Endothelial cell of umbilical vein (primary cell): ENCODE measurements around the gene HMHB1. TPM values are rescaled to one million over a fixed set of nuclear protein-coding genes. Genes with fewer than 3 reads are reported as not detected.
A peak's percentile ranks its signal among the peaks of the same experiment; 100 is the strongest.

Experiments used
- BruUV-seq: library from RNA; stranded (reverse); fragments of 400-500 nt; replicated peaks from 2 replicates; lab custom pipeline; 2021; lab: Mats Ljungman, UMichigan
- CTCF ChIA-PET: fragments of 300-600, 350-600 bp; sonication (Branson Sonifier 250); formaldehyde crosslinking; loops from one replicate; lab custom pipeline; 2021; ENCODE audit warnings: antibody characterized with exemption, inconsistent platforms; lab: Charles Lee
- POLR2A ChIA-PET: fragments of 300-600, 350-600 bp; sonication (Branson Sonifier 250); formaldehyde crosslinking; loops from one replicate; lab custom pipeline; 2021; ENCODE audit warnings: antibody characterized with exemption, inconsistent platforms; lab: Charles Lee
- DNase-seq: peaks from one replicate; pipeline ENCODE4 v3.0.0-alpha.2; 2011; ENCODE audit warnings: low read depth, low spot score
- FAIRE-seq: peaks from 2 replicates; lab custom pipeline; 2011; peaks lifted over from hg19 to GRCh38; lab: Jason Lieb, UNC
- H2AFZ ChIP-seq: 2 replicates; pipeline ENCODE4 v1.6.0; 2012; ENCODE audit warnings: low read depth, low read length, control low read depth, inconsistent platforms
- H3K27ac ChIP-seq: 2 replicates; pipeline ENCODE4 v1.5.1; 2011; ENCODE audit warnings: low read depth, mild to moderate bottlenecking, control low read depth, low read length, moderate library complexity; ENCODE audit not compliant: insufficient read depth
- H3K27me3 ChIP-seq, 2 experiments: 2 replicates each; pipeline versions ENCODE4 v1.6.0 to v1.6.1; 2011; ENCODE audit warnings: low read length in 2 of 2, mixed read lengths in 1 of 2; ENCODE audit not compliant: control insufficient read depth in 2 of 2, insufficient read depth in 2 of 2
- H3K36me3 ChIP-seq, 2 experiments: 2 replicates in 1 of 2; 3 replicates in 1 of 2; pipeline ENCODE4 v1.5.1; 2011; ENCODE audit warnings: low read length in 2 of 2, mild to moderate bottlenecking in 1 of 2, moderate library complexity in 1 of 2; ENCODE audit not compliant: control insufficient read depth in 2 of 2, insufficient read depth in 2 of 2; ENCODE audit errors: extremely low read depth in 1 of 2
- H3K4me1 ChIP-seq: 3 replicates; pipeline ENCODE4 v1.5.1; 2011; ENCODE audit warnings: mild to moderate bottlenecking, low read length; ENCODE audit not compliant: control insufficient read depth, insufficient read depth; ENCODE audit errors: extremely low read depth
- H3K4me2 ChIP-seq: 2 replicates; pipeline ENCODE4 v1.6.1; 2011; ENCODE audit warnings: low read length, control low read depth, mixed read lengths; ENCODE audit not compliant: insufficient read depth
- H3K4me3 ChIP-seq, 3 experiments: fragments of 200-600 bp in 1 of 3; sonication (generic), shearing (Covaris generic) in 1 of 3; replicated peaks in 1 of 3; 2 replicates each; pipeline ENCODE4 v1.5.1; 2011 to 2016; ENCODE audit warnings: control low read depth in 3 of 3, low read length in 3 of 3, mild to moderate bottlenecking in 2 of 3, inconsistent platforms in 1 of 3, low read depth in 1 of 3, moderate library complexity in 1 of 3; ENCODE audit not compliant: insufficient read depth in 1 of 3
- H3K79me2 ChIP-seq: 2 replicates; pipeline ENCODE4 v1.6.0; 2012; ENCODE audit warnings: low read length, inconsistent platforms; ENCODE audit not compliant: control insufficient read depth, insufficient read depth
- H3K9ac ChIP-seq: replicated peaks from 2 replicates; pipeline ENCODE3; 2011; ENCODE audit warnings: low read length, control low read depth; ENCODE audit not compliant: insufficient read depth; ENCODE audit errors: extremely low read depth
- H3K9me1 ChIP-seq: replicated peaks from 3 replicates; pipeline ENCODE4 v1.6.0; 2011; ENCODE audit warnings: mild to moderate bottlenecking, low read length; ENCODE audit not compliant: control insufficient read depth, insufficient read depth; ENCODE audit errors: extremely low read depth
- H3K9me3 ChIP-seq: replicated peaks from 2 replicates; pipeline ENCODE4 v1.5.1; 2012; ENCODE audit warnings: low read length, inconsistent platforms; ENCODE audit not compliant: control insufficient read depth, insufficient read depth
- H4K20me1 ChIP-seq: replicated peaks from 2 replicates; pipeline ENCODE3; 2011; ENCODE audit warnings: mild to moderate bottlenecking, low read length; ENCODE audit not compliant: control insufficient read depth, insufficient read depth; ENCODE audit errors: extremely low read depth
- CTCF ChIP-seq, 2 donors: IDR thresholded peaks; 1 replicate in 1 of 2; 2 replicates in 1 of 2; pipeline ENCODE4 v1.5.1; 2011; ENCODE audit warnings: low read length in 2 of 2, mild to moderate bottlenecking in 2 of 2, moderate library complexity in 2 of 2, control low read depth in 1 of 2, inconsistent platforms in 1 of 2, low read depth in 1 of 2; ENCODE audit not compliant: insufficient read depth in 1 of 2; ENCODE audit errors: extremely low read depth in 1 of 2
- EZH2 ChIP-seq: IDR thresholded peaks from 2 replicates; pipeline ENCODE4 v1.6.1; 2012; ENCODE audit warnings: borderline replicate concordance, low read depth, mild to moderate bottlenecking, moderate library complexity, low read length, inconsistent platforms; ENCODE audit not compliant: severe bottlenecking
- FOS ChIP-seq: IDR thresholded peaks from 2 replicates; pipeline ENCODE4 v1.6.1; 2011; ENCODE audit warnings: mild to moderate bottlenecking, low read length, moderate library complexity, borderline replicate concordance; ENCODE audit not compliant: insufficient read depth
- dilution Hi-C: fragments of 300-500 bp; cut with MboI; formaldehyde crosslinking; loops from one replicate; pipeline ENCODE4 v1.15.0; 2019; ENCODE audit warnings: low sequenced_read_pairs; ENCODE audit not compliant: extremely low pct_ligation_motif_present
- intact Hi-C: fragments of 100-400 bp; cut with micrococcal nuclease; formaldehyde crosslinking; loops from one replicate; pipeline ENCODE4 v1.10.0; 2022
- polyA plus RNA-seq, 4 experiments: library from polyadenylated mRNA; depleted of rRNA in 3 of 4; stranded (reverse) in 3 of 4; unstranded in 1 of 4; fragments of >200 nt; gene quantifications; 2 replicates each; pipeline versions ENCODE4 v1.2.1 to v1.2.3, GENCODE V29; 2011 to 2012; ENCODE audit warnings: missing spikeins in 1 of 4
- total RNA-seq: library from RNA; stranded (reverse); gene quantifications from 2 replicates; pipeline ENCODE4 v1.2.3, GENCODE V29; 2021
- TF ChIP-seq, protein P1 (sequence below): IDR thresholded peaks from 2 replicates; pipeline ENCODE4 v1.6.1; 2011; ENCODE audit not compliant: insufficient read depth, insufficient read length

HMHB1 gene
- total and polyA plus RNA-seq, 2 donors (not counting 3 experiments of a cell fraction or from before 2014, with no cell fraction given) = not detected

- no TSS peak for BruUV-seq
- Histone ChIP-seq H4K20me1 (no peaks in the 10 kb centered on the region), H3K4me3 (no peak overlapping the region), H3K4me1 (no peaks in the 10 kb centered on the region), H3K36me3 (no peaks in the 10 kb centered on the region), H3K27me3 (peaks cover 0 to 2% of the 10 kb centered on the region in 2 experiments), H3K79me2 (no peaks in the 10 kb centered on the region), H3K4me2 (no peak overlapping the region), H3K9ac (no peak overlapping the region), H3K9me3 (no peaks in the 10 kb centered on the region), H3K9me1 (no peaks in the 10 kb centered on the region), H3K27ac (no peak overlapping the region), H2AFZ (no peak overlapping the region)
- no peak for DNase-seq
- TF ChIP-seq EZH2 = no peak
- TF ChIP-seq, protein P1, sequence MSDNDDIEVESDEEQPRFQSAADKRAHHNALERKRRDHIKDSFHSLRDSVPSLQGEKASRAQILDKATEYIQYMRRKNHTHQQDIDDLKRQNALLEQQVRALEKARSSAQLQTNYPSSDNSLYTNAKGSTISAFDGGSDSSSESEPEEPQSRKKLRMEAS = no peak
- ChIA-PET CTCF (interaction anchor here (2.3 kb wide), 1 partner anchor 416 kb away, joined by 7 read pairs; the partner anchor contains the start of gene NR3C1), POLR2A (no interaction called here)
- no peak for FAIRE-seq
- dilution Hi-C loops = no loop called here
- intact Hi-C loops = no loop called here
Observed at GRCh38 chr5:143820451-143820850, 8.5 kb downstream of the HMHB1 start.

DNA sequence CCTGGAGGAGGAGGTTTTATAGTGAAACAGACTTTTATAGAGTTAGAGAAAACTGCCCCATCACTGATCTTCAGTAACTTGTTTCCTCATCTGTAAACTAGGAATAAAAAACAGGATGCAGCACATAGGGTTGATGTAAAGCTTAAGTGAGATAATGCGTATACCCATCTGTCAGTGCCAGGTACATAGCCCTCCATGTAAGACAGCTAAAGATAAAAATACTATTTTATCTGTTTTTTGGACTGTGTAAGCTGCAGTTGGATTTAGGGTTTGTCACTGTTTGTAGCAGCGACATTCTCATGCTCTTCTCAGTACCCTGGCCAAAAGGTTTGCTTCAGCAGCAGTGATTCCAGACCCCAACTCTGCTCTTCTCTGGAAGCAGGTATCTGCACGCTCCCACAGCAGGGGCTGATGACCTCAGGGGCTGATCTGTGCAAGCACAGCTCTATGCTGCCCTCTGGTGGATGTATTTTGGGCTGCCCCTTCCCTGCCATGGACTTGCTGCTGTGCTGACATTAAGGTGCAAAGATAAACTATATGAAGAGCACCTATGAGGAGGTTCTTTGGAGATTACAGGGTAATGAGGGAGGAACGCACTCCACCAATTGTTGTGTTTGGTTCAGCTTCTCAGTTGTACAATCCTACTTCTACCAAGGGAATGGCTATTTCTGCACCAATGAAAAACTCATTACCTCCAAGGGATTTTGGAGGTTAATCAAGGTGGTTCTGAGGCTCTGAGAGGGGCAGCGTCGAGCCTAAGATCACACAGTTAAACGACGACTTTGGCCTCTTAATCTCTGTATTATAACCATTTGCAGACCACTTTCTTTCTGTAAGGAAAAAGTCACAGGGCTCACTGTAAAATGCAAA, 13.1 kb downstream of the HMHB1 start:
- Histone ChIP-seq H3K9ac (no peak overlapping the region), H4K20me1 (no peaks in the 10 kb centered on the region), H3K4me3 (no peak overlapping the region), H3K36me3 (no peaks in the 10 kb centered on the region), H3K27me3 (peaks cover 0 to 2% of the 10 kb centered on the region in 2 experiments), H3K9me3 (no peaks in the 10 kb centered on the region), H2AFZ (no peak overlapping the region), H3K27ac (no peak overlapping the region), H3K9me1 (no peaks in the 10 kb centered on the region), H3K4me1 (no peaks in the 10 kb centered on the region), H3K4me2 (no peak overlapping the region), H3K79me2 (no peaks in the 10 kb centered on the region)
- DNase-seq (peak; percentile 83), FAIRE-seq (peak; percentile 79)
- intact Hi-C loops = loop anchor here (1.0 to 5.0 kb wide), 11 partner anchors 144 to 1108 kb away; no protein-coding TSS in a partner anchor
- ChIA-PET CTCF (interaction anchor here (0.6 to 4.2 kb wide), 30 partner anchors 9 to 1112 kb away, joined by 3 to 32 read pairs (median 4); partner anchors contain the start of gene NR3C1), POLR2A (no interaction called here)
- BruUV-seq = no TSS peak
- dilution Hi-C loops = no loop called here
- TF ChIP-seq CTCF (IDR thresholded peaks at IDR 0.05; ENCODE audit: extremely low read depth in 1 of 2, insufficient read depth in 1 of 2, low read depth in 1 of 2, low read length in 2 of 2) (peak; percentile 84), FOS (no peak)
